Measurements from ENCODE around the gene ERLEC1. TPM values are rescaled to one million over a fixed set of nuclear protein-coding genes. Genes with fewer than 3 reads are reported as not detected.
"Not testable (repeated sequence)": the region's sequence is repeated elsewhere in the genome, so short reads cannot be mapped to it uniquely, and the experiment has no call there.

ERLEC1 gene
- total RNA-seq, 2 donors from 2014 or later, result 47.7 to 52.7 TPM

- intact Hi-C loops (cut with DNase I), result no loop called here
- DNase-seq (ENCODE audit: low spot score), result no peak
Measured at GRCh38 chr2:53826587-53827397, 39.9 kb downstream of the ERLEC1 start.

- intact Hi-C loops (cut with DNase I), result no loop called here
- no peak for DNase-seq (ENCODE audit: low spot score)
Measured at GRCh38 chr2:53827398-53828175, 40.7 kb downstream of the ERLEC1 start.

- intact Hi-C loops (cut with DNase I), result no loop called here
- DNase-seq (ENCODE audit: low spot score), result no peak
Measured at GRCh38 chr2:53828331-53828730, 41.5 kb downstream of the ERLEC1 start.

GRCh38 chr2:53829273-53829979, 42.6 kb downstream of the ERLEC1 start:
- DNase-seq (ENCODE audit: low spot score), result no peak
- intact Hi-C loops (cut with DNase I), result no loop called here

- intact Hi-C loops (cut with DNase I); DNase-seq (ENCODE audit: low spot score): not testable (repeated sequence)
Measured at GRCh38 chr2:53829980-53830290, 43.1 kb downstream of the ERLEC1 start.

- DNase-seq (ENCODE audit: low spot score), result no peak
- intact Hi-C loops (cut with DNase I), result no loop called here
Measured at GRCh38 chr2:53840580-53840979, 53.7 kb downstream of the ERLEC1 start.

GRCh38 chr2:53841651-53842050, 54.8 kb downstream of the ERLEC1 start:
- intact Hi-C loops (cut with DNase I), result not testable (repeated sequence)

GRCh38 chr2:53842891-53843290, 56.0 kb downstream of the ERLEC1 start:
- intact Hi-C loops (cut with DNase I), result no loop called here
- DNase-seq (ENCODE audit: low spot score), result no peak

More at GRCh38 chr2:53841651-53842050, 54.8 kb downstream of the ERLEC1 start:
- DNase-seq (ENCODE audit: low spot score), result not testable (repeated sequence)

- intact Hi-C loops (cut with DNase I), result no loop called here
- DNase-seq (ENCODE audit: low spot score), result no peak
Measured at GRCh38 chr2:53843595-53843994, 56.8 kb downstream of the ERLEC1 start.

- intact Hi-C loops (cut with DNase I), result no loop called here
- DNase-seq (ENCODE audit: low spot score), result no peak
Measured at GRCh38 chr2:53848062-53848461, 61.2 kb downstream of the ERLEC1 start.

GRCh38 chr2:53851052-53851757, 64.4 kb downstream of the ERLEC1 start:
- intact Hi-C loops (cut with DNase I); DNase-seq (ENCODE audit: low spot score): not testable (repeated sequence)

- intact Hi-C loops (cut with DNase I), result no loop called here
Measured at GRCh38 chr2:53852532-53852931, 65.7 kb downstream of the ERLEC1 start.

GRCh38 chr2:53854678-53855077, 67.8 kb downstream of the ERLEC1 start:
- intact Hi-C loops (cut with DNase I), result no loop called here
- DNase-seq (ENCODE audit: low spot score), result no peak

More at GRCh38 chr2:53852532-53852931, 65.7 kb downstream of the ERLEC1 start:
- no peak for DNase-seq (ENCODE audit: low spot score)

GRCh38 chr2:53856272-53856671, 69.4 kb downstream of the ERLEC1 start:
- intact Hi-C loops (cut with DNase I), result no loop called here
- DNase-seq (ENCODE audit: low spot score), result no peak

- intact Hi-C loops (cut with DNase I), result no loop called here
- no peak for DNase-seq (ENCODE audit: low spot score)
Measured at GRCh38 chr2:53859206-53860181, 72.7 kb downstream of the ERLEC1 start, which contains the start of gene GPR75. Gene GPR75 (minus strand): TSS chr2:53859967. CDS start chr2:53854756, 5,211 bp downstream.

GRCh38 chr2:53861824-53862223, 75.0 kb downstream of the ERLEC1 start:
- intact Hi-C loops (cut with DNase I), result no loop called here
- no peak for DNase-seq (ENCODE audit: low spot score)

- intact Hi-C loops (cut with DNase I), result no loop called here
- DNase-seq (ENCODE audit: low spot score), result no peak
Measured at GRCh38 chr2:53863538-53864227, 76.8 kb downstream of the ERLEC1 start.

GRCh38 chr2:53865264-53865663, 78.4 kb downstream of the ERLEC1 start:
- intact Hi-C loops (cut with DNase I), result no loop called here
- DNase-seq (ENCODE audit: low spot score), result no peak

Measured in posterior vena cava (tissue), 2 donors.